ENCODE data around the gene CDH23. TPM values are rescaled to one million over a fixed set of nuclear protein-coding genes. Genes with fewer than 3 reads are reported as not detected.

CDH23 gene
- total RNA-seq, 2 experiments from 2014 or later = 4.6 to 5.2 TPM

DNA sequence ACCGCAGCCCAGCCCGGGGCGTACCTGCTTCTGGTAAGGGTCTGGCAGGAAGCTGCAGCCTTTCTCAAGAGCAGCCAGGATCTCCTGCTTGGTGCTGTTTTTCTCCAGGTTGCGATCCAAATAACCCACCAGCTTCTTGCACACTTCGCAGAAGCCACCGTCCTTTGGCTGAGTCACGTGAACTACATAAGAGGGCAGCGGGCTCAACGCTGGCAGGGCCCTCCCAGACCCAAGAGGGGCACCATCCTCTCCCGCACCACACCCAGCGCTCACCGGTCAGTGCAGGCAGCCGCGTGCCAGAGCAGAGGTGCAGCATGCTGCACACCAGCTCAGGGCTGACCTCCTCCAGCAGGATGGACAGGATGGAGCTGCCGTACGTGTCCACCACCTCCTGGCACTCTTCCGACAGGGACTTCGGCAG is 422.7 kb downstream of the CDH23 start:
- intact Hi-C loops (cut with DNase I, micrococcal nuclease) = no loop called here
- Mint-ChIP-seq H3K9me3 (no peaks in the 10 kb centered on the region), H3K4me3 (no peak overlapping the region), H3K36me3 (ENCODE audit: low read depth) (peaks cover 90% of the 10 kb centered on the region), H3K27me3 (no peaks in the 10 kb centered on the region), H3K27ac (no peak overlapping the region), H3K4me1 (ENCODE audit: low read depth) (no peaks in the 10 kb centered on the region)
- ChIA-PET CTCF (no interaction called here), POLR2A (no interaction called here)
- Histone ChIP-seq H3K4me1 (ENCODE audit: insufficient read depth, low read length) (no peaks in the 10 kb centered on the region), H3K4me3 (ENCODE audit: low read length) (no peak overlapping the region), H3K9me3 (ENCODE audit: control insufficient read depth in 1 of 2, insufficient read depth in 1 of 2, low read length in 2 of 2) (peaks cover 0 to 3% of the 10 kb centered on the region in 2 experiments), H3K27ac (ENCODE audit: low read depth in 1 of 2, low read length in 2 of 2) (no peak overlapping the region), H3K36me3 (ENCODE audit: insufficient read depth, low read length) (peaks cover 89% of the 10 kb centered on the region), H3K27me3 (ENCODE audit: control insufficient read depth in 1 of 2, insufficient read depth in 2 of 2, low read length in 2 of 2) (no peaks in the 10 kb centered on the region)
- TF ChIP-seq CTCF (IDR thresholded peaks at IDR 0.05) = no peak
- DNase-seq (no peak), ATAC-seq (ENCODE audit: poor library complexity) (no peak)

GRCh38 chr10:71819985-71820384 is 423.3 kb downstream of the CDH23 start:
- Histone ChIP-seq H3K4me1 (ENCODE audit: insufficient read depth, low read length) (no peaks in the 10 kb centered on the region), H3K9me3 (ENCODE audit: control insufficient read depth in 1 of 2, insufficient read depth in 1 of 2, low read length in 2 of 2) (peaks cover 0 to 3% of the 10 kb centered on the region in 2 experiments), H3K27ac (ENCODE audit: low read depth in 1 of 2, low read length in 2 of 2) (no peak overlapping the region), H3K27me3 (ENCODE audit: control insufficient read depth in 1 of 2, insufficient read depth in 2 of 2, low read length in 2 of 2) (no peaks in the 10 kb centered on the region), H3K36me3 (ENCODE audit: insufficient read depth, low read length) (peaks cover 95% of the 10 kb centered on the region), H3K4me3 (ENCODE audit: low read length) (no peak overlapping the region)
- Mint-ChIP-seq H3K9me3 (no peaks in the 10 kb centered on the region), H3K36me3 (ENCODE audit: low read depth) (peaks cover 95% of the 10 kb centered on the region), H3K4me1 (ENCODE audit: low read depth) (no peaks in the 10 kb centered on the region), H3K27me3 (no peaks in the 10 kb centered on the region), H3K4me3 (no peak overlapping the region), H3K27ac (no peak overlapping the region)
- no peak for TF ChIP-seq CTCF (IDR thresholded peaks at IDR 0.05)
- ChIA-PET CTCF (no interaction called here), POLR2A (no interaction called here)
- intact Hi-C loops (cut with DNase I, micrococcal nuclease) = no loop called here
- ATAC-seq (ENCODE audit: poor library complexity) (no peak), DNase-seq (no peak)

DNA sequence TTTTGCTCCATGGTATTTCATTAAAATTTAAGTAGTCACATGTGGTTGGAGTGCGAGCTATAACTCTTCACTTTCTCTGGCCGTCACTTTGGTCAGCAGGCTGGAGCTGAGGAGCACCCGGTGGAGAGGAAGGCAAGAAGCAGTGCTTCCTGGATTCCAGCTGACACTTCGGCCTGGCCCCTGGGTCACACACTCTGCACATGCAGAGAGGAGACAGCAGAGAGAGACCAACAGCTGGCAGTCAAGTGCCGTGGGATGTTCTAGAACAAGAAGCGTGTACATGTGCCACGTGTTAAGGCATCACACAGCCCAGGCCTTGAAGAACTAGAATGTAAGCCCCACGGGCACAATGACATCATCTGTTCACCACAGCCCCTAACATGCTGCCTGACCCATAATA is 424.2 kb downstream of the CDH23 start:
- Histone ChIP-seq H3K27ac (ENCODE audit: low read depth in 1 of 2, low read length in 2 of 2) (no peak overlapping the region), H3K4me1 (ENCODE audit: insufficient read depth, low read length) (no peaks in the 10 kb centered on the region), H3K36me3 (ENCODE audit: insufficient read depth, low read length) (peaks cover 97% of the 10 kb centered on the region), H3K4me3 (ENCODE audit: low read length) (no peak overlapping the region), H3K27me3 (ENCODE audit: control insufficient read depth in 1 of 2, insufficient read depth in 2 of 2, low read length in 2 of 2) (no peaks in the 10 kb centered on the region), H3K9me3 (ENCODE audit: control insufficient read depth in 1 of 2, insufficient read depth in 1 of 2, low read length in 2 of 2) (peaks cover 0 to 3% of the 10 kb centered on the region in 2 experiments)
- intact Hi-C loops (cut with DNase I, micrococcal nuclease) = no loop called here
- no peak for ATAC-seq (ENCODE audit: poor library complexity)
- Mint-ChIP-seq H3K27me3 (no peaks in the 10 kb centered on the region), H3K9me3 (no peaks in the 10 kb centered on the region), H3K4me3 (no peak overlapping the region), H3K27ac (no peak overlapping the region), H3K4me1 (ENCODE audit: low read depth) (no peaks in the 10 kb centered on the region), H3K36me3 (ENCODE audit: low read depth) (peaks cover 98% of the 10 kb centered on the region)
- POLR2A ChIA-PET = no interaction called here
- no peak for TF ChIP-seq CTCF (IDR thresholded peaks at IDR 0.05)
- no peak for DNase-seq
- CTCF ChIA-PET = no interaction called here
